HG03196 (cell line): ENCODE measurements around the gene AK5.

Source experiments
- ATAC-seq: cut with Tn5 transposase; IDR thresholded peaks from one replicate; pipeline ENCODE4 v1.9.1; 2021; ENCODE audit not compliant: unreplicated experiment

AK5 gene

GRCh38 chr1:77538956-77539518 lies 257.2 kb downstream of the AK5 start:
- peak; percentile 70 for ATAC-seq

DNA sequence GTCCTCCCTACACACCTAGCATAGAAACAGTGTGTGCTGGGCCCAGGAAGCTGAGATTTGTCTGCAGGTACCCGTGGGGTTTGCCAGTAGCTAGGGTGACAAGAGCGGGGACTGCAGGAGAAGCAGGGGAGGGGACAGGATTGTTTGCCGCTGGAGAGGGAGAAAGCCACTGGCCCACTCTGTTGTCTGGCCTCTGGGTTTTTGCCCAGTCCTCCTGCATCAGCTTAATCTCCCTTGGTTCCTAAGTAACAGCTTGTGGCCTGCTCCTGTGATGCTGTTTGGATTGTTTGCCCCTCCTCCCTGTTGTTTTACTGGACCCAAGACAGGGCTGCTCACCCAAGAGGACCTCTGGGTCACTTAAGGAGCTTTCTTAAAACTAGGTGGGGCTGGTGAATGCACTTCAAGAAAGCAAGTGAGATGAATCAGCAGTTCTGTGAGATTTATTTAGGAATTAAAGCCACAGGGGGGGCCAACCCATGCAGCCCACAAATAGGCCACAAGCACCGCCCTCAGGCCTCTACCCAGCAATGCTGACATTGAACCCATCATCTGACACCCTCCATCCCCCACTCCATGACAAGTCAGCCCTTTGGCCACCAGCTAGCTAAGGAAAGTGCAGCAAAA lies 257.8 kb downstream of the AK5 start:
- ATAC-seq = no peak

- ATAC-seq = peak; percentile 36
These were observed 258.8 kb downstream of the AK5 start for GRCh38 chr1:77540501-77541161.

DNA sequence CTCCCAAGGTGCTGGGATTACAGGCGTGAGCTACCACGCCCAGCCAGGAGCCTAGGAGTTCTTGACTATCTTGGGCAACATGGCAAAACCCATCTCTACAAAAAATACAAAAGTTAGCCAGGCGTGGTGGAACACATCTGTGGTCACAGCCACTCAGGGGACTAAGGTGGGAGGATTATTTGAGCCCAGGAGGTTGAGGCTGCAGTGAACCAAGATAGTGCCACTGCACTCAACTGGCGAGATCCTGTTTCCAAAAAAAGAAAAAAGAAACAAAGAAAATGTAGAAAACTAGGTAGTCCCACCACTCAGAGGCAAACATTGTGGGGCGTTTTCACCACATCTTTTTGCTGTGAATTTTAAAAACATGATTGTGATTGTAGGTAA lies 259.3 kb downstream of the AK5 start:
- peak; percentile 42 for ATAC-seq

- ATAC-seq = no peak
These were observed 261.1 kb downstream of the AK5 start for GRCh38 chr1:77542813-77543420.

GRCh38 chr1:77543822-77544448 lies 262.1 kb downstream of the AK5 start:
- ATAC-seq = no peak

DNA sequence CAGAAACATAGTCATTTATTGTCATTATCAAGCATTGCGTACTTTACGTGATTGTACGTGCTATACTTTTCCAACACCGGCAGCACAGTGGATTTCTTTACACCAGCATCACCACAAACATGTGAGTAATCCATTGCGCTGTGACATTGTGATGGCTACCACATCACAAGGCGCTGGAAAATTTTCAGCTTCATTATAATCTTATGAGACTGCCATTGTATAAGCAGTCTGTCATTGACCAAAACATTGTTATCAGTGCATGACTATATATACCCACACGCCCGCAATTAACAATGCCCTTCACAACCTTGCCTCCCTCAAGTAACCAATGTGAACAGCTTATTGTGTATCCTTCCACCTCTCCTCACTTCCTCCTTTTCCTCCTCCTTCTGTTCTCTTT lies 263.0 kb downstream of the AK5 start:
- ATAC-seq = no peak

DNA sequence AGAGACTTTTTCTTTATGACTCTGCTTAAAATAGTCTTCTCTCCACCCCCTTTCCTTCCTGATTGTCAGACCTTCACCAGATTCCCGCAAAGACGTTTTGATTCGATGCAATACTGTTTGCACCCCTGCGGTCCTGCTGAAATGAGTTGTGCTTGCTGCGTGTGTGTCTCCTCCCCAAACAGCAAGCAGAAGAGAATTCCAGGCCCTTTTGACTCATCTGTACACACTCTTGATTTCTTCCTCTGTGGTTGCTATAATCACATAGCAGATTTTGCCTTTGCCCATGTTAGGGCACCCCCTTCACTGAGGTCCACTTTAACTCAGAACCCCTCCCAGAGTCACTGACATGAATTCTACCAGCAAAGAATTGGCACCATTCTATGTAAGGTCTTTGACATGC lies 264.2 kb downstream of the AK5 start:
- ATAC-seq = no peak

DNA sequence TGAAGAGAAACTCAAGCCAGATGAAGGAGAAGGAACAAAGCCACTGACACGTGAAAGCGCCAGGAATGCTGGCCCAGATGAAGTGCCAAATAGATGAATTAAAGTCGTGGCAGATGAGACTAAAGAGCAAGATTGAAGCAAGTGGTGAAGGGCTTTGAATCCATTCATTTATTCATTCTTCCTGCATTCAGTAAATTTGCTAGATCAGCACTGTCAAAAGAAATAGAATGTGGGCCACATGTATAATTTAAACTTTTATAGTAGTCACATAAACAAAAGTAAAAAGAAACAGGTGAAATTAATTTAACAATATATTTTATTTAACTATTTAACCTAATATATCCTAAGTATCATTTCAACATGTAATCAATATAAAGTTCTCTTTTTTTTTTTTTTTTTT lies 265.1 kb downstream of the AK5 start:
- no peak for ATAC-seq

GRCh38 chr1:77548285-77548684 lies 266.5 kb downstream of the AK5 start:
- ATAC-seq = no peak

DNA sequence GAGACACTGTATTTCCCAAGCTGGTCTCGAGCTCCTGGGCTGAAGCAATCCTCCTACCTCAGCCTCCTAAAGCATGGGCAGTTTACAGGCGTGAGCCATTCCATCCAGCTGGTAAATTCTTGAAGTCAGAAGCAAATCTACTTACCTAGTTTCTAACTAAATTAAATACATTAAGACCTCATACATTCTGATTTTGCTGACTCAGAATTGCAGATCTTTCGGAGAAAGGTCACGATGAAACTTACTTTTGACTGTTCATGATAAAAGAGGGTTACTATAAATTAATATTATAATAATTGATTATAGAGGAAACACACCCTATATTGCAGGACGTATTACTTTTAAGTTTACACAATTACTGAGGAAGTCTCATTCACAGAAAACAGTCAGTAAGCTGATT lies 268.3 kb downstream of the AK5 start:
- no peak for ATAC-seq

DNA sequence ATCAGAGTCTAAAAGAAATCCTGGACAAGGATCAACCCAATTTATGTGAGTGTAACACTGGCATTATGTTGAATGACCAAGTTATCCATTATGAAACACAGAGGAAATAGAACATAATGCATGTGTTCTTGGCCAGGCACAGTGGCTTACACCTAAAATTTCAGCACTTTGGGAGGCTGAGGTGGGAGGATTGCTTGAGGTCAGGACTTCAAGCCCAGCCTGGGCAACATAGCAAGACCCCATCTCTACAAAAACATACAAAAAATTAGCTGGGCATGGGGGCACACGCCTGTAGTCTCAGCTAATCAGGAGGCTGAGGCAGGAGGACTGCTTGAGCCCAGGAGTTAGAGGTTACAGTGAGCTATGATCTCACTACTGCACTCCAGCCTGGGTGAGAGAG lies 270.8 kb downstream of the AK5 start:
- ATAC-seq = no peak

DNA sequence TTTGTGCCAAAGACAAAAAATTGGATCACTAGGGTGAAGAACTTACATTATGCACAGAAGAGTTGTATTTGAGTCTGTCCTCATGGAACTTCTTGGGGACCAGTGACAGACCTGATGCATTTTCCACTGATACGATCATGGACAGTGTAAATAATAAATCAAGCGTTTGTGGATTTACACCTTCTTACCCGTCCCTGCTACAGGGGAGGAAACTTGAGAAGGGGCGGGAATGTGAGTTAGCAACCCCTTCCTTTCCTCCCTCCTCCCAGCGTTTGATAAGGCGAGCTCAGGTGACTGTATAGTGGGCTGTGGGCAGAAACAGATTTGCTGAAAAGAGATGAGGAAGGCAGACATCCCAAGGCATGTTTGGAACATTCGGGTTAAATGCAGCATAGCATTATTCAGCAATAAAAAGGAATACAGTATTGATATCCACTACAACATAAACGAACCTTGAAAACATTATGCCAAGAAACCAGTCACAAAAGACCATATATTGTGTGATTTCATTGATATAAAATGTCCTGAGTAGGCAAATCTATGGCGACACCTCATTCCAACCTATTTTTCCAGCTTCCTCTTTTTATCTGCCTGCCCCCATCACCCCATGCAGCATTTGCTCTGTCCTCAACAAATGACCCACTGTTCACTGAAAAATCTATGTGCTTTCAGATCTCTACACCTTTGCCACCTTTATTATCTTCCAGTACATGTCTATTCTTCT lies 271.9 kb downstream of the AK5 start:
- no peak for ATAC-seq

- ATAC-seq = no peak
These were observed 274.2 kb downstream of the AK5 start for GRCh38 chr1:77556045-77556444.

- no peak for ATAC-seq
These were observed 275.2 kb downstream of the AK5 start for GRCh38 chr1:77557053-77557452.

GRCh38 chr1:77558591-77559164 lies 276.9 kb downstream of the AK5 start:
- ATAC-seq = no peak

- no peak for ATAC-seq
These were observed 278.9 kb downstream of the AK5 start for GRCh38 chr1:77560741-77561140.

DNA sequence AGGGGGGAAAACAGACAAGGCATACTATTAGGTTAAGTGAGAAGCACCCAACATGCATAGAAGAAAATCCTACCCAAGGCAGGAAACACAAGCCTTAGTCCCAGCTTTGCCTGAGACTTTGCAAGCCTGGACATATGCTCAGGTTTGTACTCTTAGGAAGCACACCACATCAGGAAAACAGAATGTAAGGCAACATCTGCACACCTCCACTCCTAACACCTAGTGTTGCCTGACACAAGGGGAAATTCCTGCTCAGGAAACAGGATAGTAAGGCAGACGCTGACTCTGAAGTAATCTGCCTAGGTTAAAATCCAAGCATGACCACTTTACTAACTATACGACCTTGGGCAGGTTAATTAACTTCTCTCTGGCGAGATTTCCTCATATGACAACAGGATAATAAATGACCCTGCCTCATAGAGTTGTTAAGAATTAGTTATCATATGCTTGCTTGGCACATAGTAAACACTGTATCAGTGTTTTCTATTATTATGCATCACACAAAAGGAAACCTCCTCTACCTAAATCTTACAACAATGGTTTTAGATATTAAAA lies 280.9 kb downstream of the AK5 start:
- ATAC-seq = no peak

GRCh38 chr1:77565321-77565720 lies 283.5 kb downstream of the AK5 start:
- ATAC-seq = no peak

- no peak for ATAC-seq
These were observed 289.8 kb downstream of the AK5 start for GRCh38 chr1:77571642-77572041.

GRCh38 chr1:77579547-77579946 lies 297.7 kb downstream of the AK5 start:
- no peak for ATAC-seq
